ENCODE data around the gene KCNJ2.

KCNJ2 gene

DNA sequence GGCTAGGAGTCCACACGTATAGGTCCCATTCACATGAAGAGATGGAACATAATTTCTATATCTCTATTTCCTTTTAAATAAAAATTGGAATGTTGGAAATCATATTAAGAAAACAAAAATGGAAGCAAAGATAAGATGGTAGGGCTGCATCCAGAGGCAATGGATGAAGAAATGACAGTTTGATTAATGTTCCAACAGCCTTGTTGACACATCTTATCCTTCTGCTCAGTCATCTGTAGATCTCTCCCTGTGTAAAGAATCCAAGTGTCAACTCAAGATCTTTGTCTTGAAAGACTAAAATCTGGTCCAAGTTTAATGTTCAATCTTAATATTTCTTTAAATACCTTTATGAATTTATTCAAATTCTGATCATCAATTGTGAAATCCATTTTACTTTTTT, 7.8 kb upstream of the KCNJ2 start:
- H3K36me3 ChIP-seq (ENCODE audit: insufficient read depth, low read length), result no peaks in the 10 kb centered on the region
- ATAC-seq (ENCODE audit: insufficient read depth, low read depth) (no peak), DNase-seq (no peak)
- H3K4me1 ChIP-seq (ENCODE audit: insufficient read depth, low read length), result no peaks in the 10 kb centered on the region
- H3K27ac ChIP-seq (ENCODE audit: low read length), result no peak overlapping the region
- no peaks in the 10 kb centered on the region for H3K9me3 ChIP-seq (ENCODE audit: insufficient read depth, low read length, severe bottlenecking)
- H2AFZ ChIP-seq (ENCODE audit: low read depth, low read length), result no peak overlapping the region
- no peak overlapping the region for H3K4me2 ChIP-seq (ENCODE audit: insufficient read depth, low read length)
- no peak overlapping the region for H3K4me3 ChIP-seq (ENCODE audit: low read depth in 1 of 2, low read length in 2 of 2)
- H3K79me2 ChIP-seq (ENCODE audit: insufficient read depth, low read length), result no peaks in the 10 kb centered on the region
- H3K27me3 ChIP-seq (ENCODE audit: insufficient read depth, low read length, poor library complexity), result no peaks in the 10 kb centered on the region
- TF ChIP-seq, protein P1, sequence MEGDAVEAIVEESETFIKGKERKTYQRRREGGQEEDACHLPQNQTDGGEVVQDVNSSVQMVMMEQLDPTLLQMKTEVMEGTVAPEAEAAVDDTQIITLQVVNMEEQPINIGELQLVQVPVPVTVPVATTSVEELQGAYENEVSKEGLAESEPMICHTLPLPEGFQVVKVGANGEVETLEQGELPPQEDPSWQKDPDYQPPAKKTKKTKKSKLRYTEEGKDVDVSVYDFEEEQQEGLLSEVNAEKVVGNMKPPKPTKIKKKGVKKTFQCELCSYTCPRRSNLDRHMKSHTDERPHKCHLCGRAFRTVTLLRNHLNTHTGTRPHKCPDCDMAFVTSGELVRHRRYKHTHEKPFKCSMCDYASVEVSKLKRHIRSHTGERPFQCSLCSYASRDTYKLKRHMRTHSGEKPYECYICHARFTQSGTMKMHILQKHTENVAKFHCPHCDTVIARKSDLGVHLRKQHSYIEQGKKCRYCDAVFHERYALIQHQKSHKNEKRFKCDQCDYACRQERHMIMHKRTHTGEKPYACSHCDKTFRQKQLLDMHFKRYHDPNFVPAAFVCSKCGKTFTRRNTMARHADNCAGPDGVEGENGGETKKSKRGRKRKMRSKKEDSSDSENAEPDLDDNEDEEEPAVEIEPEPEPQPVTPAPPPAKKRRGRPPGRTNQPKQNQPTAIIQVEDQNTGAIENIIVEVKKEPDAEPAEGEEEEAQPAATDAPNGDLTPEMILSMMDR (IDR thresholded peaks at IDR 0.05; ENCODE audit: borderline replicate concordance, extremely low read depth, low read length, poor library complexity, severe bottlenecking), result no peak
- no peak for TF ChIP-seq EZH2 (IDR thresholded peaks at IDR 0.05; ENCODE audit: borderline replicate concordance, low read depth, low read length, severe bottlenecking)
- no peaks in the 10 kb centered on the region for H4K20me1 ChIP-seq (ENCODE audit: insufficient read depth, low read length)
- H3K9ac ChIP-seq (ENCODE audit: low read depth, low read length), result no peak overlapping the region

GRCh38 chr17:70165383-70165782, 3.9 kb upstream of the KCNJ2 start:
- Histone ChIP-seq H3K27me3 (ENCODE audit: insufficient read depth, low read length, poor library complexity) (no peaks in the 10 kb centered on the region), H3K9ac (ENCODE audit: low read depth, low read length) (no peak overlapping the region), H3K4me2 (ENCODE audit: insufficient read depth, low read length) (no peak overlapping the region), H3K4me3 (ENCODE audit: low read depth in 1 of 2, low read length in 2 of 2) (no peak overlapping the region), H3K9me3 (ENCODE audit: insufficient read depth, low read length, severe bottlenecking) (no peaks in the 10 kb centered on the region), H3K79me2 (ENCODE audit: insufficient read depth, low read length) (no peaks in the 10 kb centered on the region), H3K27ac (ENCODE audit: low read length) (no peak overlapping the region), H3K36me3 (ENCODE audit: insufficient read depth, low read length) (no peaks in the 10 kb centered on the region), H3K4me1 (ENCODE audit: insufficient read depth, low read length) (no peaks in the 10 kb centered on the region), H4K20me1 (ENCODE audit: insufficient read depth, low read length) (no peaks in the 10 kb centered on the region), H2AFZ (ENCODE audit: low read depth, low read length) (no peak overlapping the region)
- DNase-seq (no peak), ATAC-seq (ENCODE audit: insufficient read depth, low read depth) (no peak)
- TF ChIP-seq EZH2 (IDR thresholded peaks at IDR 0.05; ENCODE audit: borderline replicate concordance, low read depth, low read length, severe bottlenecking), result no peak
- TF ChIP-seq, protein P1 (IDR thresholded peaks at IDR 0.05; ENCODE audit: borderline replicate concordance, extremely low read depth, low read length, poor library complexity, severe bottlenecking), result no peak

- Histone ChIP-seq H3K27me3 (ENCODE audit: insufficient read depth, low read length, poor library complexity) (no peaks in the 10 kb centered on the region), H3K9ac (ENCODE audit: low read depth, low read length) (no peak overlapping the region), H3K4me1 (ENCODE audit: insufficient read depth, low read length) (no peaks in the 10 kb centered on the region), H3K27ac (ENCODE audit: low read length) (no peak overlapping the region), H3K4me2 (ENCODE audit: insufficient read depth, low read length) (no peak overlapping the region), H3K79me2 (ENCODE audit: insufficient read depth, low read length) (no peaks in the 10 kb centered on the region), H3K9me3 (ENCODE audit: insufficient read depth, low read length, severe bottlenecking) (no peaks in the 10 kb centered on the region), H4K20me1 (ENCODE audit: insufficient read depth, low read length) (no peaks in the 10 kb centered on the region), H3K4me3 (ENCODE audit: low read depth in 1 of 2, low read length in 2 of 2) (no peak overlapping the region), H2AFZ (ENCODE audit: low read depth, low read length) (no peak overlapping the region), H3K36me3 (ENCODE audit: insufficient read depth, low read length) (no peaks in the 10 kb centered on the region)
- TF ChIP-seq, protein P1 (IDR thresholded peaks at IDR 0.05; ENCODE audit: borderline replicate concordance, extremely low read depth, low read length, poor library complexity, severe bottlenecking), result no peak
- no peak for TF ChIP-seq EZH2 (IDR thresholded peaks at IDR 0.05; ENCODE audit: borderline replicate concordance, low read depth, low read length, severe bottlenecking)
- ATAC-seq (ENCODE audit: insufficient read depth, low read depth) (no peak), DNase-seq (no peak)
Observed at GRCh38 chr17:70166615-70167014, 2.7 kb upstream of the KCNJ2 start.

Data from DND-41 (cell line).